Fibroblast of the conjunctiva (primary cell): ENCODE results near the gene AK4.
"Not testable (repeated sequence)": the region's sequence is repeated elsewhere in the genome, so short reads cannot be mapped to it uniquely, and the experiment has no call there.

Experiments
- DNase-seq: peaks from one replicate; pipeline ENCODE4 v3.0.0-alpha.2; 2010; ENCODE audit warnings: low read depth

Gene AK4

GRCh38 chr1:65148178-65148547 lies at the start of gene AK4:
Gene AK4, plus strand, starts transcription at chr1:65148203. Its CDS starts 205 bp downstream, at chr1:65148408.
- DNase-seq, result not testable (repeated sequence)

- no peak for DNase-seq
Measured at GRCh38 chr1:65103807-65104206, 44.2 kb upstream of the AK4 start.

- DNase-seq, result no peak
Measured at GRCh38 chr1:65104854-65105534, 43.0 kb upstream of the AK4 start.

GRCh38 chr1:65105596-65105995 lies 42.4 kb upstream of the AK4 start:
- DNase-seq, result no peak

GRCh38 chr1:65108025-65108642 lies 39.9 kb upstream of the AK4 start:
- no peak for DNase-seq

- no peak for DNase-seq
Measured at GRCh38 chr1:65109487-65109886, 38.5 kb upstream of the AK4 start.

- no peak for DNase-seq
Measured at GRCh38 chr1:65112811-65113210, 35.2 kb upstream of the AK4 start.

GRCh38 chr1:65113298-65113697 lies 34.7 kb upstream of the AK4 start:
- DNase-seq, result no peak

GRCh38 chr1:65114322-65114721 lies 33.7 kb upstream of the AK4 start:
- no peak for DNase-seq

- DNase-seq, result no peak
Measured at GRCh38 chr1:65119951-65120350, 28.1 kb upstream of the AK4 start.

GRCh38 chr1:65129104-65129503 lies 18.9 kb upstream of the AK4 start:
- not testable (repeated sequence) for DNase-seq

- DNase-seq, result no peak
Measured at GRCh38 chr1:65138524-65138923, 9.5 kb upstream of the AK4 start.

GRCh38 chr1:65139793-65140192 lies 8.2 kb upstream of the AK4 start:
- DNase-seq, result not testable (repeated sequence)

GRCh38 chr1:65141394-65141793 lies 6.6 kb upstream of the AK4 start:
- peak; percentile 20 for DNase-seq

GRCh38 chr1:65141918-65142317 lies 6.1 kb upstream of the AK4 start:
- no peak for DNase-seq

- DNase-seq, result not testable (repeated sequence)
Measured at GRCh38 chr1:65143112-65143658, 4.8 kb upstream of the AK4 start.

GRCh38 chr1:65146908-65147423 lies 1.0 kb upstream of the AK4 start:
- DNase-seq, result no peak

GRCh38 chr1:65147424-65148177 lies 402 bp upstream of the AK4 start:
- no peak for DNase-seq

- no peak for DNase-seq
Measured at GRCh38 chr1:65148548-65149350, 746 bp downstream of the AK4 start.

- DNase-seq, result no peak
Measured at GRCh38 chr1:65149351-65150107, 1.5 kb downstream of the AK4 start.

- DNase-seq, result no peak
Measured at GRCh38 chr1:65150108-65150463, 2.1 kb downstream of the AK4 start.
